Measurements from ENCODE around the gene OR6B3.
"Not testable (repeated sequence)": the region's sequence is repeated elsewhere in the genome, so short reads cannot be mapped to it uniquely, and the experiment has no call there.

The OR6B3 gene

GRCh38 chr2:240053173-240054155 is at the start of gene OR6B3:
Gene OR6B3, minus strand, starts transcription at chr2:240053521.
- DNase-seq, result no peak

- no peak for DNase-seq
Observed at GRCh38 chr2:240098349-240098748, 45.0 kb upstream of the OR6B3 start.

GRCh38 chr2:240095556-240096523 is 42.5 kb upstream of the OR6B3 start:
- no peak for DNase-seq

GRCh38 chr2:240089306-240089705 is 36.0 kb upstream of the OR6B3 start:
- no peak for DNase-seq

GRCh38 chr2:240086563-240086962 is 33.2 kb upstream of the OR6B3 start:
- DNase-seq, result no peak

GRCh38 chr2:240078631-240079030 is 25.3 kb upstream of the OR6B3 start:
- no peak for DNase-seq

- no peak for DNase-seq
Observed at GRCh38 chr2:240077442-240077841, 24.1 kb upstream of the OR6B3 start.

- DNase-seq, result no peak
Observed at GRCh38 chr2:240074545-240074944, 21.2 kb upstream of the OR6B3 start.

GRCh38 chr2:240070907-240071306 is 17.6 kb upstream of the OR6B3 start:
- no peak for DNase-seq

- no peak for DNase-seq
Observed at GRCh38 chr2:240069829-240070228, 16.5 kb upstream of the OR6B3 start.

- DNase-seq, result no peak
Observed at GRCh38 chr2:240068193-240068592, 14.9 kb upstream of the OR6B3 start.

GRCh38 chr2:240066489-240066888 is 13.2 kb upstream of the OR6B3 start:
- DNase-seq, result no peak

GRCh38 chr2:240064898-240065297 is 11.6 kb upstream of the OR6B3 start:
- DNase-seq, result no peak

- no peak for DNase-seq
Observed at GRCh38 chr2:240060977-240061591, 7.8 kb upstream of the OR6B3 start.

GRCh38 chr2:240056678-240057077 is 3.4 kb upstream of the OR6B3 start:
- no peak for DNase-seq

- no peak for DNase-seq
Observed at GRCh38 chr2:240055177-240055917, 2.0 kb upstream of the OR6B3 start.

- no peak for DNase-seq
Observed at GRCh38 chr2:240052524-240052923, 797 bp downstream of the OR6B3 start.

- no peak for DNase-seq
Observed at GRCh38 chr2:240051697-240052096, 1.6 kb downstream of the OR6B3 start.

GRCh38 chr2:240050278-240050677 is 3.0 kb downstream of the OR6B3 start:
- DNase-seq, result no peak

GRCh38 chr2:240048237-240048636 is 5.1 kb downstream of the OR6B3 start:
- no peak for DNase-seq

GRCh38 chr2:240045098-240045497 is 8.2 kb downstream of the OR6B3 start:
- no peak for DNase-seq

- DNase-seq, result not testable (repeated sequence)
Observed at GRCh38 chr2:240044096-240044495, 9.2 kb downstream of the OR6B3 start.
